HepG2 (cell line): ENCODE results near the gene MFAP1. TPM values are rescaled to one million over a fixed set of nuclear protein-coding genes. Genes with fewer than 3 reads are reported as not detected.

ENCODE experiments used
- ATAC-seq: fragments of 200-7000 bp; cut with Tn5 transposase; 3 replicates; pipeline ENCODE4 v1.9.1; 2020; ENCODE audit warnings: mild to moderate bottlenecking, moderate library complexity
- BruUV-seq: library from RNA; stranded (reverse); fragments of 400-500 nt; replicated peaks from 2 replicates; lab custom pipeline; 2021; lab: Mats Ljungman, UMichigan
- CTCF ChIA-PET: fragments of 300-600 bp; formaldehyde crosslinking; extraction: SDS; loops from one replicate; lab custom pipeline; 2021; ENCODE audit warnings: low total read pairs, inconsistent platforms, low intra/inter-chr PET ratio; lab: Yijun Ruan, JAX
- POLR2A ChIA-PET: fragments of 350-600 bp; sonication (Branson Sonifier 250); formaldehyde crosslinking; loops from one replicate; lab custom pipeline; 2020; ENCODE audit warnings: antibody characterized with exemption, inconsistent platforms; lab: Yijun Ruan, JAX
- DNase-seq: peaks from one replicate; pipeline ENCODE4 v3.0.0-alpha.2; 2015; ENCODE audit warnings: low spot score
- FAIRE-seq: peaks from 3 replicates; lab custom pipeline; 2011; peaks lifted over from hg19 to GRCh38; lab: Jason Lieb, UNC
- H2AFZ ChIP-seq: one replicate; pipeline ENCODE4 v1.6.1; 2011; ENCODE audit warnings: low read length, inconsistent platforms
- H3K27ac ChIP-seq: fragments of 300-600 bp; 3 replicates; pipeline ENCODE4 v1.8.0; 2011; ENCODE audit warnings: mixed run types, mild to moderate bottlenecking, mixed read lengths, low read length, inconsistent platforms; ENCODE audit not compliant: insufficient read depth; ENCODE audit errors: extremely low read length
- H3K27me3 ChIP-seq, 2 experiments: fragments of 200-600 bp in 1 of 2; 2 replicates in 1 of 2; 3 replicates in 1 of 2; pipeline versions ENCODE4 v1.6.0 to v1.8.0; 2011; ENCODE audit warnings: low read length in 2 of 2, mild to moderate bottlenecking in 2 of 2, moderate library complexity in 2 of 2, inconsistent platforms in 1 of 2; ENCODE audit not compliant: insufficient read depth in 2 of 2, control insufficient read depth in 1 of 2
- H3K36me3 ChIP-seq, 2 experiments: fragments of 200-600 bp in 1 of 2; replicated peaks in 1 of 2; 2 replicates in 1 of 2; 3 replicates in 1 of 2; pipeline versions ENCODE4 v1.5.1 to v1.8.0; 2011; ENCODE audit warnings: low read length in 2 of 2, inconsistent platforms in 1 of 2; ENCODE audit not compliant: insufficient read depth in 2 of 2, control insufficient read depth in 1 of 2
- H3K4me1 ChIP-seq: 2 replicates; pipeline ENCODE4 v1.5.1; 2012; ENCODE audit warnings: low read length, inconsistent platforms; ENCODE audit not compliant: insufficient read depth
- H3K4me2 ChIP-seq: 2 replicates; pipeline ENCODE4 v1.6.0; 2011; ENCODE audit warnings: low read depth, low read length, inconsistent platforms
- H3K4me3 ChIP-seq, 3 experiments: fragments of 200-600 bp in 1 of 3; sonication (generic), shearing (Covaris generic) in 1 of 3; replicated peaks in 1 of 3; 2 replicates each; pipeline ENCODE4 v1.5.1; 2011 to 2016; ENCODE audit warnings: low read length in 3 of 3, inconsistent platforms in 2 of 3, low read depth in 2 of 3, mild to moderate bottlenecking in 2 of 3, control low read depth in 1 of 3, mixed read lengths in 1 of 3; ENCODE audit not compliant: insufficient read depth in 1 of 3
- H3K79me2 ChIP-seq: one replicate; pipeline ENCODE4 v1.6.1; 2011; ENCODE audit warnings: low read length, inconsistent platforms; ENCODE audit not compliant: insufficient read depth
- H3K9ac ChIP-seq: 2 replicates; pipeline ENCODE4 v1.6.0; 2011; ENCODE audit warnings: mild to moderate bottlenecking, low read depth, low read length, inconsistent platforms; ENCODE audit not compliant: insufficient read depth
- H3K9me3 ChIP-seq: 2 replicates; pipeline ENCODE4 v1.5.1; 2012; ENCODE audit warnings: mild to moderate bottlenecking, low read length
- H4K20me1 ChIP-seq: 2 replicates; pipeline ENCODE4 v1.6.0; 2011; ENCODE audit warnings: inconsistent platforms, mild to moderate bottlenecking, low read length, moderate library complexity; ENCODE audit not compliant: insufficient read depth
- NFKBIZ ChIP-seq: IDR thresholded peaks from 2 replicates; pipeline ENCODE4 v1.6.1; 2018; ENCODE audit warnings: missing genetic modification reagents, missing compliant biosample characterization
- NONO ChIP-seq, 2 experiments: fragments of 450-650 bp in 1 of 2; sonication (generic) in 1 of 2; formaldehyde crosslinking in 1 of 2; IDR thresholded peaks in 1 of 2; conservative IDR thresholded peaks in 1 of 2; 2 replicates each; pipeline versions ENCODE4 v1.6.1 to v1.8.0; 2017 to 2022; ENCODE audit warnings: mild to moderate bottlenecking in 1 of 2, missing genetic modification reagents in 1 of 2, moderate library complexity in 1 of 2
- POLR2A ChIP-seq, 2 experiments: IDR thresholded peaks; 2 replicates each; pipeline ENCODE4 v1.6.1; 2011; ENCODE audit warnings: low read depth in 2 of 2, low read length in 2 of 2, mild to moderate bottlenecking in 1 of 2, moderate library complexity in 1 of 2; ENCODE audit not compliant: insufficient read depth in 1 of 2
- POLR2AphosphoS5 ChIP-seq: IDR thresholded peaks from 2 replicates; pipeline ENCODE4 v1.6.1; 2012; ENCODE audit warnings: low read depth, low read length
- POLR2G ChIP-seq: fragments of 200-400 bp; formaldehyde crosslinking; IDR thresholded peaks from 2 replicates; pipeline ENCODE4 v1.6.1; 2018; ENCODE audit warnings: mild to moderate bottlenecking, low read depth, low read length, moderate library complexity
- RAD51 ChIP-seq: fragments of 450-650 bp; IDR thresholded peaks from 2 replicates; pipeline ENCODE4 v1.6.1; 2016; ENCODE audit warnings: borderline replicate concordance
- RBFOX2 ChIP-seq: fragments of 200-400 bp; formaldehyde crosslinking; IDR thresholded peaks from 2 replicates; pipeline ENCODE4 v1.6.1; 2017; ENCODE audit warnings: low read depth, mild to moderate bottlenecking, low read length
- ZFP36L1 ChIP-seq: sonication (generic); formaldehyde crosslinking; IDR thresholded peaks from 2 replicates; pipeline ENCODE4 v1.8.0; 2022; ENCODE audit warnings: mild to moderate bottlenecking, missing genetic modification reagents, moderate library complexity
- ZNF446 ChIP-seq: sonication (generic); formaldehyde crosslinking; IDR thresholded peaks from 2 replicates; pipeline ENCODE4 v1.5.0; 2020; ENCODE audit warnings: mild to moderate bottlenecking, missing genetic modification reagents
- WGBS: methylation state at CpG from one replicate; pipeline ENCODE4 v1.1.6; 2017; ENCODE audit warnings: low lambda C conversion rate; 5-methylcytosine and 5-hydroxymethylcytosine counted together
- in situ Hi-C: cut with HindIII; loops from 2 replicates; pipeline ENCODE4 v1.10.0; 2017; ENCODE audit warnings: low pct_unique_long_range_greater_than_20kb; ENCODE audit not compliant: extremely low pct_ligation_motif_present
- intact Hi-C: fragments of 100-400 bp; cut with micrococcal nuclease; formaldehyde crosslinking; loops from one replicate; pipeline ENCODE4 v1.10.0; 2022; ENCODE audit not compliant: unreplicated experiment
- polyA plus RNA-seq, 8 experiments: library from polyadenylated mRNA; depleted of rRNA in 3 of 8; stranded (reverse) in 7 of 8; unstranded in 1 of 8; fragments of >200 nt; fragmentation: Illumina TruSeq in 4 of 8; extraction: Trizol in 4 of 8; gene quantifications; 2 replicates each; pipeline versions ENCODE4 v1.2.1 to v1.2.3, GENCODE V29; 2011 to 2016; ENCODE audit warnings: low read depth in 4 of 8, missing spikeins in 1 of 8, mixed read lengths in 1 of 8; ENCODE audit not compliant: insufficient read depth in 1 of 8
- total RNA-seq, 5 experiments: library from RNA; depleted of rRNA; stranded (reverse); fragments of >200 nt; fragmentation: Illumina TruSeq; extraction: Trizol; gene quantifications; 2 replicates each; pipeline ENCODE4 v1.2.3, GENCODE V29; 2016; ENCODE audit warnings: low read depth in 1 of 5

MFAP1 gene
- total and polyA plus RNA-seq, 2 of the 13 experiments (the other 11 are each of a cell fraction or from before 2014, with no cell fraction given) = 11.8 to 39.5 TPM

DNA sequence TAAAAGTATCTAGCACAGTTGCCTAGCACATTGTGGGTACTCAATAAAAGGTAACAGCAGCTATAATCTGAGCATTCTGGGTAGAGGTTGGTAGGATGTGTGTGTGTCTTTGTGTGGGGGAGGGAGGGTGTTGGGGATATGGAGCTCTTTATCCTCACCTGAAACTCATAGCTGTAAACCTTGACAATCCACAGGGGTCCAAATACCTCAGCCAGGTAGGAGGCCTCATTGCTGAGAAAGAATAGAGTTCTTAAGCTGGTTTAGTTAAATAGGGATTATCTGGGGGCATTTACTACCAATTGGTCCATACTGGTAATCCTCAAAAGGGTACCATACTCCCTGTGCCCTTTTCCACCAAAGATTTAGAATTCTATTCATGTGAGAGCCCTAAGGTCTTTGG is 28.5 kb downstream of the MFAP1 start:
- no peak for TF ChIP-seq ZNF446 (CRISPR knock-in tag)
- TF ChIP-seq ZFP36L1 = no peak
- TF ChIP-seq RBFOX2 = peak; percentile 55
- no peak for TF ChIP-seq RAD51
- peak in 1 of 2 experiments; percentile 43; a peak in 1 of 4 replicates for TF ChIP-seq POLR2A (IDR thresholded peaks at IDR 0.05; ENCODE audit: insufficient read depth in 1 of 2, low read depth in 2 of 2, low read length in 2 of 2)
- Histone ChIP-seq H4K20me1 (peaks cover 28% of the 10 kb centered on the region), H3K4me3 (no peak overlapping the region), H3K27me3 (no peaks in the 10 kb centered on the region; a peak in 1 of 5 replicates), H3K36me3 (peaks cover 8 to 35% of the 10 kb centered on the region in 2 experiments), H2AFZ (no peak overlapping the region), H3K9me3 (no peaks in the 10 kb centered on the region), H3K27ac (no peak overlapping the region), H3K4me2 (no peak overlapping the region), H3K4me1 (peaks cover 69% of the 10 kb centered on the region), H3K79me2 (peaks cover 31% of the 10 kb centered on the region), H3K9ac (no peak overlapping the region)
- BruUV-seq = no TSS peak
- no peak for FAIRE-seq
- ChIA-PET CTCF (no interaction called here), POLR2A (interaction anchor here (0.8 to 5.2 kb wide), 3 partner anchors 8 to 29 kb away, joined by 3 to 34 read pairs (median 10); partner anchors contain the start of genes ELL3 and MFAP1)
- DNase-seq = no peak
- no peak for ATAC-seq
- in situ Hi-C loops (no loop called here), intact Hi-C loops (no loop called here)

DNA sequence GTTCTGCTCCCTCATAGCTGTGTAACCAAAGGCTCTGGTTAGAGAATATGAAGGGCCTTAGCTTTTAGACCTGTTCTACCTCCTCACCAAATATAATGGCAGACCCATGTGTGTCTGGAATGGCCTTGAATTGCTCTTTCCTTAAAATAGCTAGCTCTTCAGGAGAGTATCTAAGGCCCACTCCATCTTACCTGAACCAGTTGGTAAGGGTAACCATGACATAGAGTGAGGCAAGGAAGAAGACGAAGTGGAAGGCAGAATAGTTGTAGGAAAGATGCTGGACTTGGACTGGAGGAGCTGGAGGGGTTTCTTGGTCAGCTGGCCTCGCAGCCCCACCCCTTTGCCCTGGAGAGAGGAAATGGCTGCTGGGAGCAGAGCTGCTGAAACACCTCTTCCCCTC is 29.3 kb downstream of the MFAP1 start:
- H3K9ac ChIP-seq = no peak overlapping the region
- in situ Hi-C loops (no loop called here), intact Hi-C loops (no loop called here)
- no peak overlapping the region for H3K4me3 ChIP-seq
- no TSS peak for BruUV-seq
- DNase-seq (no peak), FAIRE-seq (no peak), ATAC-seq (no peak)
- no peak overlapping the region for H3K4me2 ChIP-seq
- peaks cover 26% of the 10 kb centered on the region for H3K79me2 ChIP-seq
- WGBS = 98% methylated on average over 2 of the region's 2 CpGs
- peaks cover 28% of the 10 kb centered on the region for H4K20me1 ChIP-seq
- ChIA-PET CTCF (no interaction called here), POLR2A (interaction anchor here (1.3 to 5.2 kb wide), 2 partner anchors 18 to 29 kb away, joined by 5 to 34 read pairs; partner anchors contain the start of genes ELL3 and MFAP1)
- peaks cover 8 to 35% of the 10 kb centered on the region in 2 experiments for H3K36me3 ChIP-seq
- TF ChIP-seq NONO (IDR thresholded peaks at IDR 0.05) (no peak), NONO (CRISPR knock-in tag; conservative IDR thresholded peaks at IDR 0.05) (peak; percentile 58; the same call in 1 of the 2 replicates), NFKBIZ (no peak), POLR2AphosphoS5 (peak; percentile 50), POLR2G (0 out of 2 replicates have a peak, but pooled peaks have one; percentile 14)
- H3K27ac ChIP-seq = no peak overlapping the region
- peaks cover 67% of the 10 kb centered on the region for H3K4me1 ChIP-seq
- H3K9me3 ChIP-seq = no peaks in the 10 kb centered on the region
- H2AFZ ChIP-seq = no peak overlapping the region
- no peaks in the 10 kb centered on the region; a peak in 1 of 5 replicates for H3K27me3 ChIP-seq
